GM12873 (cell line): ENCODE data around the gene EMC8.

Experiments
- TF ChIP-seq, protein P1 (sequence below): IDR thresholded peaks from 2 replicates; pipeline ENCODE4 v1.5.1; 2012; ENCODE audit warnings: low read depth, mild to moderate bottlenecking, moderate library complexity, low read length, control low read depth; ENCODE audit not compliant: insufficient read depth; ENCODE audit errors: missing control alignments

The EMC8 gene

DNA sequence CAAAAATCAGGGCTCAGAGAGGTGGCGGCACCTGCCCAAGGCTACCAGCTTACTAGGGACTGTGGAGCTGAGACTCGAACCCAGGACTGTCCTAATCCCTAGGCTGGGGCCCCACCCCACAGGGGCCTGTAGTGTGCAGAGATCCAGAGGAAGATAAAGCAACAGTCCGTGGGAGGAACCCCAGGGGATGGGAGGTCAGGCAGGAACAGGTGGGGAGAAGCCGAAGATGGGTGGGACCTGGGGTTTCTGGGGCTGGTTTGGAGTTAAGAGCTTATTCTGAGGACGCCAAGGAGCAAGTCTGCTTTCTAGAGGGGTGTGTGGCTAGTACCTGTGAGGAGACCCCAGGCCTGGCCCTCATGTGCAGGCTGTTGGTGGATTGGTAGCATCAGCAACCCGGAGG is 63.4 kb downstream of the EMC8 start:
- TF ChIP-seq, protein P1, sequence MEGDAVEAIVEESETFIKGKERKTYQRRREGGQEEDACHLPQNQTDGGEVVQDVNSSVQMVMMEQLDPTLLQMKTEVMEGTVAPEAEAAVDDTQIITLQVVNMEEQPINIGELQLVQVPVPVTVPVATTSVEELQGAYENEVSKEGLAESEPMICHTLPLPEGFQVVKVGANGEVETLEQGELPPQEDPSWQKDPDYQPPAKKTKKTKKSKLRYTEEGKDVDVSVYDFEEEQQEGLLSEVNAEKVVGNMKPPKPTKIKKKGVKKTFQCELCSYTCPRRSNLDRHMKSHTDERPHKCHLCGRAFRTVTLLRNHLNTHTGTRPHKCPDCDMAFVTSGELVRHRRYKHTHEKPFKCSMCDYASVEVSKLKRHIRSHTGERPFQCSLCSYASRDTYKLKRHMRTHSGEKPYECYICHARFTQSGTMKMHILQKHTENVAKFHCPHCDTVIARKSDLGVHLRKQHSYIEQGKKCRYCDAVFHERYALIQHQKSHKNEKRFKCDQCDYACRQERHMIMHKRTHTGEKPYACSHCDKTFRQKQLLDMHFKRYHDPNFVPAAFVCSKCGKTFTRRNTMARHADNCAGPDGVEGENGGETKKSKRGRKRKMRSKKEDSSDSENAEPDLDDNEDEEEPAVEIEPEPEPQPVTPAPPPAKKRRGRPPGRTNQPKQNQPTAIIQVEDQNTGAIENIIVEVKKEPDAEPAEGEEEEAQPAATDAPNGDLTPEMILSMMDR, result no peak

GRCh38 chr16:85735225-85735635 is 64.1 kb downstream of the EMC8 start:
- TF ChIP-seq, protein P1, result no peak

- TF ChIP-seq, protein P1, result no peak
These were observed 64.9 kb downstream of the EMC8 start for GRCh38 chr16:85734311-85735017.

GRCh38 chr16:85733839-85734170 is 65.5 kb downstream of the EMC8 start:
- TF ChIP-seq, protein P1, result no peak

DNA sequence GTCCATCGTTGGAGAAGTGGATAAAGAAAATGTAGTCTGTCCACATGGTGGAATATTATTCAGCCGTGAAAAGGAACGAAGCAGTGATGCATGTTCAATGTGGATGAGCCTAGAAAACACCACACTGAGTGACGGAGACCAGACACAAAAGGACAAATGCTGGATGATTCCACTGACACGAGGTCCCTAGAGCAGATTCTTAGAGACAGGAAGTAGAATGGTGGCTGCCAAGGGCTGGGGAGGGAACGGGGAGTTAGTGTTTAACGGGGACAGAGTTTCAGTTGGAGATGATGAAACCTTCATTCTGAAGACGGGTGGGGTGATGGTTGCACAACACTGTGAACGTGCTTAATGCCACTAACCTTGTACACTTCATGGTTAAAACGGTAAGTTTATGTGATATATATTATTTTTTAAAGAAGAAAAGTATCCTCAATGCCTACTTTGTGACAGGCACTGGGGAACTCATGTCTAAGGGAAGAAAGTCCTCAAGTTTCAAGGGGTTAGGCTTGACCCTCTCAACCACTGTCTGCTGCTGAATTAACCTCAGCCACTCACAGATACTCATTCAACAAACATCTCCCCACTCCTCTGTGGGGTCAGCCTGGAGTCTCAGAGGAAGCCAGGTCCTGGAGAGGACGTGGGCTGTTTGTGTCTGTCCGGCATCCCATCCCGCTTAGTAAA is 66.0 kb downstream of the EMC8 start:
- TF ChIP-seq, protein P1, result no peak

GRCh38 chr16:85731179-85731578 is 68.2 kb downstream of the EMC8 start:
- TF ChIP-seq, protein P1, result no peak

DNA sequence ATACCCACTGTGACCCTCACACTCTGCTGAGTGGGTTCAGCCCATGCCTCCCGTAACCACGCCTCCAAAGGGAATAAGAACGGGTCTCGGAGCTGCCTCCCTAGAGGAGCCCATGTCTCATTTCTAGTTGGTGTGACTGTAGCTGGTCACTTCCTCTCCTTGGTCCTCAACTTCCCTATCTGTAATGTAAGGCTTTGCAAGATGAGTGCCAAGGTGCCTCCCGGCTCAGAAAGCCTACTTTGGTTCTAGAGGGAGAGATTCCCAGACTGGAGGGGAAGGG is 69.2 kb downstream of the EMC8 start:
- TF ChIP-seq, protein P1, result no peak
